Measurements from ENCODE around the gene C1orf216.
"Not testable (repeated sequence)": the region's sequence is repeated elsewhere in the genome, so short reads cannot be mapped to it uniquely, and the experiment has no call there.

C1orf216 gene

GRCh38 chr1:35706846-35707600, 11.7 kb downstream of the C1orf216 start:
- no peak for DNase-seq

GRCh38 chr1:35702508-35702907, 16.2 kb downstream of the C1orf216 start:
- DNase-seq = no peak

- not testable (repeated sequence) for DNase-seq
These were observed 19.5 kb downstream of the C1orf216 start for GRCh38 chr1:35699152-35699551.

- DNase-seq = no peak
These were observed 26.4 kb downstream of the C1orf216 start for GRCh38 chr1:35692317-35692716.

- no peak for DNase-seq
These were observed 27.0 kb downstream of the C1orf216 start for GRCh38 chr1:35691571-35692220.

GRCh38 chr1:35691080-35691479, 27.6 kb downstream of the C1orf216 start:
- DNase-seq = no peak

- not testable (repeated sequence) for DNase-seq
These were observed 28.6 kb downstream of the C1orf216 start for GRCh38 chr1:35690103-35690502.

GRCh38 chr1:35688161-35688560, 30.5 kb downstream of the C1orf216 start:
- DNase-seq = no peak

- no peak for DNase-seq
These were observed 35.7 kb downstream of the C1orf216 start for GRCh38 chr1:35683012-35683411.

- DNase-seq = no peak
These were observed 38.4 kb downstream of the C1orf216 start for GRCh38 chr1:35680271-35680670.

- no peak for DNase-seq
These were observed 42.9 kb downstream of the C1orf216 start for GRCh38 chr1:35675773-35676172.

GRCh38 chr1:35674111-35674510, 44.6 kb downstream of the C1orf216 start:
- DNase-seq = no peak

GRCh38 chr1:35672116-35672515, 46.6 kb downstream of the C1orf216 start:
- no peak for DNase-seq

- DNase-seq = no peak
These were observed 50.2 kb downstream of the C1orf216 start for GRCh38 chr1:35668506-35668905.

- DNase-seq = no peak
These were observed 51.8 kb downstream of the C1orf216 start for GRCh38 chr1:35666916-35667315.

GRCh38 chr1:35666216-35666615, 52.5 kb downstream of the C1orf216 start:
- no peak for DNase-seq
